Neuron (in vitro differentiated cells): ENCODE measurements around the gene HLA-DOA.

ENCODE experiments used
- H2AFZ ChIP-seq: one replicate; pipeline ENCODE4 v1.6.1; 2013; ENCODE audit warnings: low read depth, mild to moderate bottlenecking, inconsistent platforms, low read length, moderate library complexity
- H3K27me3 ChIP-seq: one replicate; pipeline ENCODE4 v1.6.1; 2013; ENCODE audit warnings: low read length; ENCODE audit not compliant: insufficient read depth
- H3K36me3 ChIP-seq: one replicate; pipeline ENCODE4 v1.6.1; 2013; ENCODE audit warnings: low read length; ENCODE audit not compliant: insufficient read depth
- H3K4me1 ChIP-seq: one replicate; pipeline ENCODE4 v1.6.1; 2013; ENCODE audit warnings: low read length; ENCODE audit not compliant: insufficient read depth
- H3K4me3 ChIP-seq: 2 replicates; pipeline ENCODE4 v1.5.1; 2013; ENCODE audit warnings: mild to moderate bottlenecking, low read length, moderate library complexity
- H3K9me3 ChIP-seq: one replicate; pipeline ENCODE4 v1.6.1; 2013; ENCODE audit warnings: low read length

The HLA-DOA gene

DNA sequence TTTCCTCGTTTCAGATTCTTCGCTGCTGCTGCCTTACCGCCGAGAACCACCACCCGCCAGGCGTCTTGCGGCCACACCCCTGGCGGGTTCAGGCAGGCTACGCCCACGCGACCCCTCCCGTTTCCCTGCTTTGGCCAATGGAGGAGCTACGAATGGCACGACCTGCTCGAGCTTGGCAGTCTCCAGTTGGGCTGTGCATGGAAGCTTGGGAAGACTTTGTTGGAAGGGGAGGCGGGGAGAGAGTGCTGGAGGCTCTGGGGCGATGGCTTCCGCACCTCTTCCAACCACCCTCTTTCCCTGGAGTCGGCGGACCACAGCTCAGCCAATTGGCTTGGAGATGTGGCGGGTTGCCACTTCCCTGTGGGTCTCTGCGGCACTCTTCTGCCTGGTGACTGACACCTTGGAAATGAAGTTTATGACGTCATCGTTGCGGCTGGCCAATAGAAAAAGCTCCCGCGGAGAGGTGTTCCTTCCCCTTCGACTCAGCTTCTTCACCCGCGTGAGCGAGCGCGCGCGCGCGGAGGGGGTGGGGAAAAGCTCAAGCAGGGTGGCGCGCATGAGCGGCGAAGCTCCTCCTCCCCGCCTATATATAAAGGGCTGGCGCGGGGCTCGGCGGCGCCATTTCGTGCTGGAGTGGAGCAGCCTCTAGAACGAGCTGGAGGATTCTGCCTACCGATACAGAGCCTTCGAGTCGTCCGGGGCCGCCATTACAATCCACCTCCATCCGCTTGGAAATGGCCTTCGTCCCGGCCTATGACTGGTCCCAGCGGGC, 37.6 kb downstream of the HLA-DOA start:
- no peak overlapping the region for H2AFZ ChIP-seq
- H3K36me3 ChIP-seq: peaks cover 43% of the 10 kb centered on the region
- H3K9me3 ChIP-seq: no peaks in the 10 kb centered on the region
- H3K4me1 ChIP-seq: peaks cover 33% of the 10 kb centered on the region
- no peaks in the 10 kb centered on the region for H3K27me3 ChIP-seq
- peak overlapping the region; percentile 74 for H3K4me3 ChIP-seq

DNA sequence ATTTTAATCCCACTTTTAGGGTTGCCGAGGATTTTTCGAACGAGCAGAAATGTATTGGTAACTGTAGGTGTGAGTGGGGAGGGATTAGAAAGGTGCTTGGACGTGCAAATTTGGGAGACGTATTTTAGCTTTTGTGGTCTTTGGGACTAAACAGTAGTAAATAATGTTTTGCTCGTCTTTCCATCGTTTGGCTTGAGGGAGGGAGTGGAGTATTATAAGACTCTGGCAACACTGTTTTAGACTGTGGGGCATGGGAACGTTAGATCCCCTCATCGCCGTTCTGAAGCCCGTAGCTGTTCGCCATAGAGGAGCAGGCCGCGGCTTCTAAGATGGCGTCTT, 38.2 kb downstream of the HLA-DOA start:
- H3K4me1 ChIP-seq: peaks cover 27% of the 10 kb centered on the region
- H2AFZ ChIP-seq: no peak overlapping the region
- peak overlapping the region; percentile 74 for H3K4me3 ChIP-seq
- no peaks in the 10 kb centered on the region for H3K9me3 ChIP-seq
- peaks cover 37% of the 10 kb centered on the region for H3K36me3 ChIP-seq
- H3K27me3 ChIP-seq: no peaks in the 10 kb centered on the region

DNA sequence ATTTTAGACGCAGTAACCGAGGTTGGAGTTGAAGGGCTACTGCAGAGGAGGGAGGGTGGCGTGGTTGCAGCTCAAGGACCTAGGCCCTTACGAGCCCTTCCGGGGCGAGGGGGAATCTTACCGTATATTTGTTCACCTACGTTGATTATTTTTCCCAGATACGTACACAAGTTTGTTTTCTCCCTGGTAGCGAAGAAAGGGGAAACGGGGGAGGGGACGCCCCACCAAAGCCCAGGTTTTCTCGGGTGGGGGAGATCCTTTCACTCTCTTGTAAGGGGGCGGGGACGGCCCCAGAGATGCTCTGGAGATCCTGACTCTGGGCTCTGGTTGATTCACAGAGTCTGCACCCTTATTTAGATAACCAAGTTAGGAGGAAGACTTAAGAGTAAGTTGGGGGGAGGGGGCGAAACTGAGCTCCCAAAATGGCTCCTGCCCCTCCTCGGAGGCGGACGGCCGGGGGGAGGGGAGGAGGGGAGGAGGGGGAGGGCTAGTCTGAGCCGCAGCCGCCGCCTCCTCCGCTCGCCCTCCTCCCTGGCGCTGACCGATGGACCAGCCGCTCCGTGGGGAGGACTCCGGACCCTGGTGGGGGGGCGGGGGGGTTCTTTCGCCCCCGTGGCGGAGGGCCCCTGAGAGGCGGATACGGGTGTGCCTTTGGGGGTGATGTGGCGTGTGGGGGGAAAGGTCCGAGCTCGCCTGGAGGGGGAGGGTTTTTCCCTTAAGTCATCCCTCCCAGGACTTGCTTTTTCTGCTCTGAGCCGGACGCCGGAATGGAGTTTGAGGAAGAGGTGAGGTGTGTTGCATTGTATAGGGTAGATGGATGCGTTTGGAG, 38.8 kb downstream of the HLA-DOA start:
- Histone ChIP-seq H2AFZ (no peak overlapping the region), H3K27me3 (no peaks in the 10 kb centered on the region), H3K4me1 (peaks cover 22% of the 10 kb centered on the region)

DNA sequence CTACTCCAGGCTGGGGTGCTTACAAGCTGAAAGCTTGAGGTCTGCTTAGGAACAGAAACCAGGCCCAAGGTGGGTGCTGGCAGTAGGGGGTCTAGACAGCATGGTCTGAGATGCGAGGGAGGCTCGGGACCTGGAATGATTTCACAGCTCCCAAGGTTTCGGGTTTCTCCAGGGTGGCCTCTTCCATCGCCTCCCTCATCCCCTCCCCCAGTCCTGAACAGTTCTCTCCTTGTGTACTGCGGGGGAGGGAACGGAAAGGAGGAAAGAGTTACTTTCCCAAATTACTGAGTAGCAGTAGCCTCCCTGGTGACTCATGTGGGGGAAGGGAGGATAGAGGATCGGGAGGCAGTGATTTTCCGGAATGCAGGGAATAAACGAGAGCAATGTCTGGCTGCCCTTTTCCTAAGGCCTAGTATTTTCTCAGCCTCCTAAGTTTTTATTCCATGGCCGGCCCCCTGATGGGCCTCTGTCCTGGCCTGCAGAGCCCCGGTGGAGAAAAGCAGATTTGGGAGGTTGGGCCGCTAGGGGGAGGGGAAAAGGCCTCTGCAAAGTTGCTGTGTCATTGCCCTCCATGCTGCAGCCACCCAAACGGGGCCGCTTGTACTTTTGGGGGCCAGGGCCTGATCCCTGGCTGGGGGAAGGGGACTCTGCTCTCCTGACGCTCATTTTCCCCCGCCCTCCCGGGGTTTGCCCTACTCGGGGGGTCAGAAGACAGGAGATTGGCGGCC, 39.5 kb downstream of the HLA-DOA start:
- no peaks in the 10 kb centered on the region for H3K27me3 ChIP-seq
- peaks cover 24% of the 10 kb centered on the region for H3K36me3 ChIP-seq
- no peaks in the 10 kb centered on the region for H3K9me3 ChIP-seq
- peaks cover 14% of the 10 kb centered on the region for H3K4me1 ChIP-seq
- no peak overlapping the region for H2AFZ ChIP-seq
- peak overlapping the region; percentile 74 for H3K4me3 ChIP-seq

More for the DNA sequence above, 38.8 kb downstream of the HLA-DOA start:
- H3K36me3 ChIP-seq: peaks cover 32% of the 10 kb centered on the region
- peak overlapping the region; percentile 74 for H3K4me3 ChIP-seq
- H3K9me3 ChIP-seq: no peaks in the 10 kb centered on the region

DNA sequence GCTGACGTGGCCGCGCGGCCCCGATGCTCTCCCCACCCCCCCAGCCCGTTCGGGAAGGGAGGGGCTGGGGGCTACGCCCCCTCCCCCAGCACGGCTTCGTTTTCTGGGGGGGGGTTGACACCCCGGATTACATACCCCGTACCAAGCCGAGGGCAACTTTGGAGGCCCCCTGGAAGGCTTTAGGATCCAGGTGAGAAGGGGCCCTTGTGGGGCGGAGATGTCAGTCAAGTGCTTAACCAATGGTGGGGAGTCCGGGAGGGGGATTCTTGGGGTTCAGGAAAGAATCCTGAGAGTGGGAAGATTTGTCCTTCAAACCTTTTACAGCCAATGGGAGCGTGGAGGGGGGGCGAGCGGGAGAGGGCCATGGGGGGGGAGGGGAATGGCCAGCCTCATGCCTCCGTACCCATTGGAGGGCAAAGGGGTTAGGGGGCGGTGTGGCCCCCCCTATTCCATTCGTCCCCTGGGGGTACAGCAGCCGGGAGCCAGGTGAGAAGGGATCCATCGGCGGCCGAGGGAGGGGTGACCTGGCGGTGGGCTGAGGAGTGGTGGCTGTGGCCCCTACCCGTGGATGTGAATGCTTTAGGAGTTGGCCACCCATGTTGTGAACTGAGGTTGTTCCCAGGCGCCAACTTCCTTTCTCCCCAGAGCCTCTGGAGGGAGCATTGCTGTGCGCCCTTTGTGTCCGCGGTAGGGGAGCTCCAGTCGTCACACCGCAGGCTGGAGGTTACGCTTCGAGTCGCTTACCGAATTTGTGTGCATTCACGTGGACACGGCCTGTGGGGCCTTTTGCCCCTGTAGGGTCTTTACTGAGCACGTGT, 40.3 kb downstream of the HLA-DOA start:
- no peaks in the 10 kb centered on the region for H3K27me3 ChIP-seq
- no peaks in the 10 kb centered on the region for H3K9me3 ChIP-seq
- H2AFZ ChIP-seq: no peak overlapping the region
- peaks cover 16% of the 10 kb centered on the region for H3K36me3 ChIP-seq
- H3K4me1 ChIP-seq: peaks cover 10% of the 10 kb centered on the region
- H3K4me3 ChIP-seq: peak overlapping the region; percentile 74

DNA sequence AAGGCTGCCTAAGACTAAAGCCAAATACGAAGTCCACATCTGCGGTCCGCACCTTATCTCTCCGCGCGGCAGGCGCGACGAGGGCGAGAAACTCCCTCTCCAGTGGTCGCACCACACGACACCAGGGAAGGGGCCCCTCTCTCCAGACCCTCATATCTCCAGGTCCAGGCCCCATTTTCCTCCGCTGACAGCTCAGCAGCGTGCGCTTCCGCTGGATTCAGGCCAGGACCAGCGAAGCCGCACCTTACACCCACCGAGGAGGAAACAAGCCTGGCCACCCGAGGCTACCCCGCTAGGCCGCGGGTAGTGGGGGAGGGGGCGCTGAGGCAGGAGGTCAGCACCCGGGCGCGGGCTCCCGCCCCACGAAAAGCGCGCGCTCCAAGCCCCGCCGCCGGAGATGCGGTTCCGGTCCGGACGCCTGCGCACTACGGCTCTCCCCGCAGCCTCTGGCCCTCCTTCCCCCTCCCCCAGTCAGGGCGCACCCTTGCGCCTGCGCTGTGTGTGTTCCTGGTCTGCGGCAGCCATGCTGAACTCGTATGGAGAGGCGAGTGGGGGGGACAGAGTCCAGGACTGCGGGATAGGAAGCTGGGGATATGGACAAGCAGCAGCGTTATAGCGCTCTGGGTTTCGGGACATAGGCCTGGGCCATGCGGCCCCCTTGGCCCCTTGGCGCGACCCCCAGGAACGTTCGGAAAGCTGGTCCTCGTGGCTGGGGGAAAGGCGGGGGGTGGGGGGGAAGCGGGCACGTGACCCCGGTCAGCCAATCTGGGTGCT, 41.1 kb downstream of the HLA-DOA start, which contains the start of gene BRD2:
Gene BRD2, plus strand, starts transcription at position 502 of the 774 bp plus-strand sequence. CDS start 4,305 bp downstream, outside the sequence.
- H3K27me3 ChIP-seq: no peaks in the 10 kb centered on the region

DNA sequence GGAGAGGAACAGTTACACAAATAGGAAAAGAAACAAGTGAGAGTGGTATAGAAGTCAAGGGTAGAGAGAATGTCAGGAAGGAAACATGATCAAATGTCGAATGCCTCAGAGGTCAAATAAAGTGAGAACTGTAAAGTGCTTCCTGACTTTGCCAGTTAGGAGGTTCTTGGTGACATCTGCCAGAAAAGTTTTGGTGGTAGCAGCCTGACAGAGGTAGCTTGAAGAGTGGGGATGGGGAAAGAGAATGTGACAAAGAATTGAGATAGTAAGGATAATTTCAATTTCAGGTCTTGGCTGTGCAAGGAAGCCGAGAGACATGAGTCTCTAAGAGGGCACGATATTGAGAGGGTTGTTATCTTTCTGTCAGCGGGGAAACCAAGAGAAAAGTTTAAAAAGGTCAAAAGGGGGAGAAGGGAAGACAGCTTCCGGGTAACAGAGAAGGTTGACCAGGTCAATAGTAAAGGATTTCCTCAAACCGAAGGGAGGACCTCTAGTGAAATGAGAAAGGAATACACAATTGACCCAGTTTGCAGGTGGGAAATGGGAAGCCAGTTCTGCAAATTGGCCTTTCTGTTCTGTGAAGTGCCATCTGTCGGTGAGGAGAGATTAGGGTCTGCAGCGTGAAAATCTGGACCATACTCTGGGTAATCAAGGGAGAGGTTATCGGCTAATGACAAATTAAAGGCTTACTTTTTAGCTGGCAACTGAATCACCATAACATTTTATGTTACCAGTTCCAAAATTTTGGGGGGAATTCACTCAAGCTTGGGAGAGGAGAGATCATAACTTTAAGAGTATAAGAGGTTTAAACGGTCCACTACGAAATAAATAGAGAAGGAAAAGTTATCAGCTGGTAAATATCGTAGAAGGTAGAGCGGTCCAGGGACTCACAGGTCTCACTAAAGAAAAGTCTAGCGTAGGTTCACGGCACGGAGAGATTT, 42.0 kb downstream of the HLA-DOA start:
- Histone ChIP-seq H2AFZ (peak overlapping the region; percentile 78), H3K9me3 (no peaks in the 10 kb centered on the region), H3K4me1 (peaks cover 10% of the 10 kb centered on the region), H3K36me3 (peaks cover 1% of the 10 kb centered on the region), H3K4me3 (peak overlapping the region; percentile 74), H3K27me3 (no peaks in the 10 kb centered on the region)

More for the DNA sequence above, 41.1 kb downstream of the HLA-DOA start, which contains the start of gene BRD2:
- Histone ChIP-seq H3K4me1 (peaks cover 10% of the 10 kb centered on the region), H3K36me3 (peaks cover 10% of the 10 kb centered on the region), H2AFZ (peak within 1 kb of the TSS; percentile 78), H3K9me3 (no peaks in the 10 kb centered on the region), H3K4me3 (peak within 1 kb of the TSS; percentile 74)

DNA sequence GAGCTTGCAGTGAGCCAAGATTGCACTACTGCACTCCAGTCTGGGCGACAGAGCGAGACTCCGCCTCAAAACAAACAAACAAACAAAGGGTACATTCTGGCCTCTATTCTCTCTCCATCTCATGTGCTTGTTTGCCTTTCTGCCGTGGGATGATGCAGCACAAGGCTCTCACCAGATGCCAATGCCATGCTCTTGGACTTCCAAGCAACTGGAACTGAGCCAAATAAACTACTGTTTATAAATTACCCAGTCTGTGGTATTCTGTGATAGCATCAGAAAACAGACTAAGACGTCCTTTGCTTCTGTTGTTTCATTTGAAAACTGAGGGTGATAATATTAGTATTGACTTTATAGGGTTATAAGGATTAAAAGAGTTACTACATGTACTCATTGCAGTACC, 44.6 kb downstream of the HLA-DOA start:
- Histone ChIP-seq H3K27me3 (no peaks in the 10 kb centered on the region), H3K9me3 (no peaks in the 10 kb centered on the region)

DNA sequence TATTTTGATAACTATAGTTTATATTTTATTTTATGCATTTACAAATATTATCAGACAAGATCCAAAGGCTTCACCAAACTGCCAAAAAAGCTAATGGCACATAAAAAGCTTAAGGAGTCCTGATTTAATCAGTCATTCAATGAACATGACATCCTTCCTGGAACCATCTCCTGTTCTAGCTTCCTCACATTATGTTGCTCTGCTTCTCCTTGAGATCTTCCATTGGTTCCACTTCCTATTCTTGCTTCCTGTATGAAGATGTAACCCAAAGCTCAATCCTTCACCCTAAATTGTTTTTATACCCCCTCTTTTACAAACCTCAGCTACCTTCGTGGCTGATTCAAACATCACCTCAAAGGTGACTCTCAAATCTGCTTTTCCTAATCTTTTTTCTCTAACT, 45.5 kb downstream of the HLA-DOA start:
- H2AFZ ChIP-seq: no peak overlapping the region
- no peaks in the 10 kb centered on the region for H3K36me3 ChIP-seq
- H3K4me1 ChIP-seq: peaks cover 10% of the 10 kb centered on the region
- no peaks in the 10 kb centered on the region for H3K9me3 ChIP-seq
- H3K27me3 ChIP-seq: no peaks in the 10 kb centered on the region
- H3K4me3 ChIP-seq: no peak overlapping the region

More for the DNA sequence above, 44.6 kb downstream of the HLA-DOA start:
- no peaks in the 10 kb centered on the region for H3K36me3 ChIP-seq
- no peak overlapping the region for H2AFZ ChIP-seq
- H3K4me1 ChIP-seq: peaks cover 10% of the 10 kb centered on the region
- H3K4me3 ChIP-seq: no peak overlapping the region

DNA sequence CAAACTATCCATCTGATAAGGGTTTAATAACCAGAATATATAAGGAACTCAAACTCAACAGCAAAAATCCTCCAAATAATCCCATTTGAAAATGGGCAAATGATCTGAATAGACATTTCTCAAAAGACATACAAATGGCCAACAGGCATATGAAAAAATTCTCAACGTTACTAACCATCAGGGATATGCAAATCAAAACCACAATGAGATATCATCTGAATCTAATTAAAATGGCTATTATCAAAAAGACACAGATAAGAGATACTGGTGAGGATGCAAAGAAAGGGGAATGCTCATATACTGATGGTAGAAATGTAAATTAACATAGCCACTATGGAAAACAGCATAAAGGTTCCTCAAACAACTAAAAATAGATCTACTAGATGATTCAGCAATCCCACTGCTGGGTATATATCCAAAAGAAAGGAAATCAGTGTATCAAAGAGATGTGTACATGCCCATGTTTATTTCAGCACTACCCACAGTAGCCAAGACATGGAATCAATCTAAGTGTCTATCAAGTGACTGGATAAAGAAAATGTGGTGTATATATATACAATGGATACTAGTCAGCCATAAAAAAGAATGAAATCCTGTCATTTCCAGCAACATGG, 47.1 kb downstream of the HLA-DOA start:
- Histone ChIP-seq H3K9me3 (no peaks in the 10 kb centered on the region), H3K4me3 (no peak overlapping the region), H3K36me3 (no peaks in the 10 kb centered on the region), H3K4me1 (peaks cover 4% of the 10 kb centered on the region), H2AFZ (no peak overlapping the region), H3K27me3 (no peaks in the 10 kb centered on the region)

DNA sequence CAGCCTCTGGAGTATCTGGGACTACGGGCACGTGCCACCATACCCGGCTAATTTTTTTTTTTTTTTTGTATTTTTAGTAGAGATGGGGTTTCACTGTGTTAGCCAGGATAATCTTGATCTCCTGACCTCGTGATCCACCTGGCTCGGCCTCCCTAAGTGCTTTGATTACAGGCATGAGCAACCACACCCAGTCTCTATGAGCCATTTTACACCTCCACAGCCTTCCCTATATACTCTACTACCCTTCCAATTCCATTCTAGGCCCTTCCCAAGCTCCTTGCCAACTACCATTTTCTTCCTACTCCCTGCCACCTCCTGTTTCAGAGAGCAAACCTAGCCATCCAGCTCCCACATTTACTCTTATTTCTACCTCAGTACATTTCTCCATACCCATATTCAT, 48.8 kb downstream of the HLA-DOA start:
- Histone ChIP-seq H3K36me3 (no peaks in the 10 kb centered on the region), H3K4me1 (no peaks in the 10 kb centered on the region), H3K27me3 (no peaks in the 10 kb centered on the region), H3K4me3 (no peak overlapping the region), H2AFZ (no peak overlapping the region), H3K9me3 (no peaks in the 10 kb centered on the region)
